22Rv1 (cell line): ENCODE results near the gene RRP8.

Experiments
- CTCF ChIP-seq: fragments of 450-650 bp; IDR thresholded peaks from 2 replicates; pipeline ENCODE4 v1.5.1; 2017; ENCODE audit warnings: mild to moderate bottlenecking
- ZFX ChIP-seq: fragments of 450-650 bp; IDR thresholded peaks from 2 replicates; pipeline ENCODE4 v1.6.1; 2017; ENCODE audit warnings: antibody characterized with exemption, borderline replicate concordance

DNA sequence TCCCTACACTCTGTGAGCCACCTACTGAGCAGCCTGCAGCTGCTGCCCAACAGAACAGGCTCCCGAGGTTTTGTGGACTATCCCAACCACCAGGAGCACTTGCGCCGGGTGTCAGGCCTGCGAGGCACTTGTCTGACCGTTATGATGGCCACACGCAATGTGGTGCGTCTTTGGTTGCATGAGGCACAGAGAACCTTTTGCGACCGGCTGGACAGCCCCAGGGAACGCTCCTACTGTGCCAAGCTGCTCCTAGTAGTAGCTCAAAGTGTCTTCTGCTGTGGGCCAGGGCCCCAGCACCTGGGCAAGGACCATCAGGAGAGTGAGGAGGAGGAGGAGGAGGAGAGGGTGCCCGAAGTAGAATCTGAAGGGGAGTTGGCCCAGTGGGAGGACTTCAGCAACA, 46.4 kb downstream of the RRP8 start:
- TF ChIP-seq CTCF (no peak), ZFX (no peak)
